GM12878 (cell line): ENCODE measurements around the gene LIFR. TPM values are rescaled to one million over a fixed set of nuclear protein-coding genes. Genes with fewer than 3 reads are reported as not detected.

ENCODE experiments used
- ATAC-seq: fragments of 200-7000 bp; cut with Tn5 transposase; 3 replicates; pipeline ENCODE4 v1.9.1; 2020; ENCODE audit warnings: mild to moderate bottlenecking, moderate library complexity
- BruUV-seq: library from RNA; stranded (reverse); fragments of 400-500 nt; replicated peaks from 2 replicates; lab custom pipeline; 2021; lab: Mats Ljungman, UMichigan
- CTCF ChIA-PET: fragments of 300-600 bp; sonication (Branson Sonifier 250); formaldehyde crosslinking; extraction: SDS; loops from one replicate; lab custom pipeline; 2021; ENCODE audit warnings: inconsistent platforms; lab: Yijun Ruan, JAX
- POLR2A ChIA-PET: fragments of 350-600 bp; formaldehyde crosslinking; extraction: SDS; loops from one replicate; lab custom pipeline; 2021; ENCODE audit warnings: inconsistent platforms; lab: Charles Lee
- RAD21 ChIA-PET: fragments of 300-600 bp; sonication (Branson Sonifier 250); formaldehyde crosslinking; loops from one replicate; lab custom pipeline; 2023; ENCODE audit warnings: antibody characterized with exemption; ENCODE audit not compliant: unreplicated experiment; lab: Charles Lee
- SMC1A ChIA-PET: fragments of 300-600 bp; sonication (Branson Sonifier 250); formaldehyde crosslinking; loops from one replicate; lab custom pipeline; 2023; ENCODE audit not compliant: unreplicated experiment, uncharacterized antibody; lab: Charles Lee
- DNase-seq: peaks from one replicate; pipeline ENCODE4 v3.0.0-alpha.2; 2011; ENCODE audit warnings: low read depth, low spot score
- FAIRE-seq: peaks from 3 replicates; lab custom pipeline; 2011; peaks lifted over from hg19 to GRCh38; lab: Jason Lieb, UNC
- H2AFZ ChIP-seq: 2 replicates; pipeline ENCODE4 v1.6.0; 2011; ENCODE audit warnings: low read depth, low read length, control low read depth; ENCODE audit not compliant: control insufficient read depth
- H3K27ac ChIP-seq: 2 replicates; pipeline ENCODE4 v1.5.1; 2011; ENCODE audit warnings: control low read depth; ENCODE audit not compliant: control insufficient read depth, insufficient read depth
- H3K27me3 ChIP-seq, 2 experiments: replicated peaks in 1 of 2; 2 replicates each; pipeline versions ENCODE4 v1.6.0 to v1.6.1; 2011; ENCODE audit warnings: low read length in 1 of 2; ENCODE audit not compliant: control insufficient read depth in 2 of 2, insufficient read depth in 2 of 2
- H3K36me3 ChIP-seq, 2 experiments: 2 replicates each; pipeline ENCODE4 v1.5.1; 2011; ENCODE audit warnings: low read length in 1 of 2; ENCODE audit not compliant: control insufficient read depth in 2 of 2, insufficient read depth in 2 of 2
- H3K4me1 ChIP-seq: 2 replicates; pipeline ENCODE4 v1.6.1; 2011; ENCODE audit warnings: mild to moderate bottlenecking, low read length, moderate library complexity, mixed read lengths; ENCODE audit not compliant: control insufficient read depth, insufficient read depth
- H3K4me2 ChIP-seq: 2 replicates; pipeline ENCODE4 v1.6.0; 2011; ENCODE audit warnings: control low read depth; ENCODE audit not compliant: control insufficient read depth, insufficient read depth
- H3K4me3 ChIP-seq: fragments of 200-600 bp; sonication (generic); 2 replicates; pipeline ENCODE4 v1.5.1; 2016
- H3K79me2 ChIP-seq: 2 replicates; pipeline ENCODE4 v1.6.0; 2011; ENCODE audit warnings: low read length; ENCODE audit not compliant: control insufficient read depth, insufficient read depth
- H3K9ac ChIP-seq: 2 replicates; pipeline ENCODE4 v1.8.0; 2011; ENCODE audit warnings: low read length, control low read depth, mixed read lengths; ENCODE audit not compliant: control insufficient read depth, insufficient read depth
- H3K9me3 ChIP-seq: replicated peaks from 3 replicates; pipeline ENCODE4 v1.5.1; 2011; ENCODE audit warnings: mild to moderate bottlenecking, low read length; ENCODE audit not compliant: control insufficient read depth, insufficient read depth
- H4K20me1 ChIP-seq: 2 replicates; pipeline ENCODE4 v1.6.0; 2011; ENCODE audit not compliant: control insufficient read depth, insufficient read depth
- BRCA1 ChIP-seq: IDR thresholded peaks from 2 replicates; pipeline ENCODE4 v1.6.1; 2011; ENCODE audit warnings: low read depth, low read length, improper control_type of control experiment
- CHD2 ChIP-seq: IDR thresholded peaks from 2 replicates; pipeline ENCODE4 v1.6.1; 2011; ENCODE audit warnings: low read depth, low read length, improper control_type of control experiment, borderline replicate concordance
- CREM ChIP-seq: IDR thresholded peaks from 2 replicates; pipeline ENCODE4 v1.6.1; 2014; ENCODE audit warnings: antibody characterized with exemption, low read depth
- EP300 ChIP-seq, 2 experiments: fragments of 150-350 bp in 1 of 2; IDR thresholded peaks; 2 replicates each; pipeline ENCODE4 v1.6.1; 2011 to 2012; ENCODE audit warnings: low read depth in 2 of 2, low read length in 2 of 2, borderline replicate concordance in 1 of 2, improper control_type of control experiment in 1 of 2, inconsistent platforms in 1 of 2; ENCODE audit not compliant: control insufficient read depth in 1 of 2
- GATAD2B ChIP-seq: fragments of 450-650 bp; conservative IDR thresholded peaks from 2 replicates; pipeline ENCODE4 v1.6.1; 2017; ENCODE audit warnings: low read depth, mild to moderate bottlenecking, moderate library complexity
- NR2C1 ChIP-seq: fragments of 450-650 bp; IDR thresholded peaks from 2 replicates; pipeline ENCODE4 v1.6.1; 2017; ENCODE audit warnings: antibody characterized with exemption, mild to moderate bottlenecking, moderate library complexity
- NR2C2 ChIP-seq: IDR thresholded peaks from 2 replicates; pipeline ENCODE4 v1.6.1; 2011; ENCODE audit warnings: borderline replicate concordance, low read depth; ENCODE audit not compliant: control insufficient read depth, insufficient read length
- NRF1 ChIP-seq: conservative IDR thresholded peaks from 2 replicates; pipeline ENCODE4 v1.6.1; 2011; ENCODE audit warnings: mild to moderate bottlenecking, low read depth, low read length, improper control_type of control experiment
- PML ChIP-seq: IDR thresholded peaks from 2 replicates; pipeline ENCODE4 v1.6.1; 2012; ENCODE audit warnings: low read length, inconsistent platforms
- RFX5 ChIP-seq: IDR thresholded peaks from 2 replicates; pipeline ENCODE4 v1.6.1; 2011; ENCODE audit warnings: low read depth, low read length, improper control_type of control experiment
- SMAD1 ChIP-seq: fragments of 450-650 bp; IDR thresholded peaks from 2 replicates; pipeline ENCODE4 v1.6.1; 2018; ENCODE audit warnings: mild to moderate bottlenecking, low read depth; ENCODE audit not compliant: partially characterized antibody
- SMARCA5 ChIP-seq: fragments of 450-650 bp; IDR thresholded peaks from 2 replicates; pipeline ENCODE4 v1.6.1; 2017; ENCODE audit warnings: mild to moderate bottlenecking
- SREBF2 ChIP-seq: IDR thresholded peaks from 2 replicates; pipeline ENCODE4 v1.6.1; 2012; ENCODE audit warnings: mild to moderate bottlenecking, low read length
- ZSCAN29 ChIP-seq: fragments of 450-650 bp; IDR thresholded peaks from 2 replicates; pipeline ENCODE4 v1.6.1; 2017; ENCODE audit warnings: mild to moderate bottlenecking, moderate library complexity
- WGBS: methylation state at CpG from one replicate; pipeline ENCODE4 v1.1.6; 2016; ENCODE audit warnings: low lambda C conversion rate; ENCODE audit not compliant: insufficient replicate concordance, insufficient coverage; ENCODE audit errors: missing lambda C conversion rate; 5-methylcytosine and 5-hydroxymethylcytosine counted together
- in situ Hi-C: fragments of 300-500 bp; cut with MboI; formaldehyde crosslinking; loops from 9 replicates; pipeline ENCODE4 v1.14.3; 2018; ENCODE audit warnings: mixed read lengths
- intact Hi-C: fragments of 100-400 bp; cut with micrococcal nuclease; formaldehyde crosslinking; loops from one replicate; pipeline ENCODE4 v1.14.2; 2022; ENCODE audit not compliant: unreplicated experiment
- polyA plus RNA-seq, 11 experiments: library from polyadenylated mRNA; depleted of rRNA in 4 of 11; unstranded in 6 of 11; stranded (reverse) in 5 of 11; fragments of >200 nt; fragmentation: Nextera tagmentation in 4 of 11; fragmentation: Illumina TruSeq in 1 of 11; extraction: Ambion mirVana in 4 of 11; extraction: Trizol in 1 of 11; gene quantifications; 1 replicate in 1 of 11; 2 replicates in 10 of 11; pipeline versions ENCODE4 v1.2.1 to v1.2.3, GENCODE V29; 2011 to 2016; ENCODE audit warnings: inconsistent platforms in 2 of 11, missing spikeins in 2 of 11, low read depth in 1 of 11
- total RNA-seq, 4 experiments: library from RNA; depleted of rRNA in 3 of 4; stranded (reverse); fragments of >200 nt in 3 of 4; fragmentation: Illumina TruSeq in 1 of 4; extraction: Trizol in 1 of 4; gene quantifications; 2 replicates each; pipeline versions ENCODE4 v1.2.1 to v1.2.3, GENCODE V29; 2013 to 2021
- TF ChIP-seq, protein P1 (sequence below): IDR thresholded peaks from 2 replicates; pipeline ENCODE4 v1.6.1; 2011; ENCODE audit warnings: borderline replicate concordance, low read depth, mild to moderate bottlenecking, moderate library complexity, mixed read lengths, low read length; ENCODE audit not compliant: insufficient read depth; ENCODE audit errors: extremely low read length
- TF ChIP-seq, protein P2 (sequence below): IDR thresholded peaks from 2 replicates; pipeline ENCODE4 v1.6.1; 2012; ENCODE audit warnings: low read depth, low read length, improper control_type of control experiment
- TF ChIP-seq, protein P3 (sequence below): fragments of 450-650 bp; formaldehyde crosslinking; IDR thresholded peaks from 2 replicates; pipeline ENCODE4 v1.4.0; 2020; ENCODE audit warnings: mild to moderate bottlenecking, moderate library complexity
- TF ChIP-seq, protein P4 (sequence below): fragments of 450-650 bp; IDR thresholded peaks from 2 replicates; pipeline ENCODE4 v1.6.1; 2018; ENCODE audit warnings: mild to moderate bottlenecking, low read depth, moderate library complexity; ENCODE audit not compliant: partially characterized antibody

The LIFR gene
- total and polyA plus RNA-seq, 10 of the 15 experiments (the other 5 are each of a cell fraction or from before 2014, with no cell fraction given): 0.10 TPM; not detected in 9

DNA sequence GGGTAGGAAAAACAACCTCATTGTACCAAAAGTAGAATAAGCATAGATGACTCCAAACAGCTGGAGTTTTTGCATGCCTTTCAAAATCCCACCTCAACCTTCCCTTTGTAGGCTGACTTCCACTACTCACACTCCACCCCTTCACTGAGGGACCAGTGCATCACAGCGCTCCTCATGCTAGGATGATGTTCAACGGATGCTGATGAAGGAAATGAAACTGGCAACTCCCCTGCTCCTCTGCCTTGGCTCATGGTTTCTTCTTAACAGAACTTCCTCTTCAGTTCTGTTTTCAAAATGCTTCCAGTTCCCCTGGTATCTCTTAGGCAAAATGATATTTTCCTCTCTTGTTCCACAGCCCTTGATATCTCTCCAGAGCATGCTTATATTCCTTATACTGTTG is 29.0 kb downstream of the LIFR start:
- SMC1A ChIA-PET: no interaction called here
- RAD21 ChIA-PET: no interaction called here
- Histone ChIP-seq H2AFZ (no peak overlapping the region), H3K36me3 (no peaks in the 10 kb centered on the region), H3K27ac (no peak overlapping the region), H3K4me1 (no peaks in the 10 kb centered on the region), H3K9me3 (no peaks in the 10 kb centered on the region), H3K79me2 (no peaks in the 10 kb centered on the region), H3K9ac (no peak overlapping the region), H3K27me3 (no peaks in the 10 kb centered on the region; a peak in 2 of 4 replicates)
- in situ Hi-C loops: no loop called here
- WGBS: 3% methylated on average over 2 of the region's 2 CpGs
- intact Hi-C loops: no loop called here
- no TSS peak for BruUV-seq
- DNase-seq: no peak
- POLR2A ChIA-PET: no interaction called here
- CTCF ChIA-PET: interaction anchor here (0.6 kb wide), 1 partner anchor 1114 kb away, joined by 3 read pairs; no protein-coding TSS in a partner anchor
- TF ChIP-seq, protein P1, sequence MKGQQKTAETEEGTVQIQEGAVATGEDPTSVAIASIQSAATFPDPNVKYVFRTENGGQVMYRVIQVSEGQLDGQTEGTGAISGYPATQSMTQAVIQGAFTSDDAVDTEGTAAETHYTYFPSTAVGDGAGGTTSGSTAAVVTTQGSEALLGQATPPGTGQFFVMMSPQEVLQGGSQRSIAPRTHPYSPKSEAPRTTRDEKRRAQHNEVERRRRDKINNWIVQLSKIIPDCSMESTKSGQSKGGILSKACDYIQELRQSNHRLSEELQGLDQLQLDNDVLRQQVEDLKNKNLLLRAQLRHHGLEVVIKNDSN: no peak
- TF ChIP-seq NRF1 (no peak), SMAD1 (no peak), PML (no peak), RFX5 (no peak), NR2C2 (no peak), SMARCA5 (no peak), ZSCAN29 (no peak), CHD2 (no peak), BRCA1 (no peak), SREBF2 (no peak), EP300 (IDR thresholded peaks at IDR 0.05; ENCODE audit: borderline replicate concordance in 1 of 2, control insufficient read depth in 1 of 2, low read depth in 2 of 2, low read length in 2 of 2) (no peak), CREM (no peak), GATAD2B (no peak), NR2C1 (no peak)
- TF ChIP-seq, protein P2, sequence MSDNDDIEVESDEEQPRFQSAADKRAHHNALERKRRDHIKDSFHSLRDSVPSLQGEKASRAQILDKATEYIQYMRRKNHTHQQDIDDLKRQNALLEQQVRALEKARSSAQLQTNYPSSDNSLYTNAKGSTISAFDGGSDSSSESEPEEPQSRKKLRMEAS: no peak
- TF ChIP-seq, protein P3, sequence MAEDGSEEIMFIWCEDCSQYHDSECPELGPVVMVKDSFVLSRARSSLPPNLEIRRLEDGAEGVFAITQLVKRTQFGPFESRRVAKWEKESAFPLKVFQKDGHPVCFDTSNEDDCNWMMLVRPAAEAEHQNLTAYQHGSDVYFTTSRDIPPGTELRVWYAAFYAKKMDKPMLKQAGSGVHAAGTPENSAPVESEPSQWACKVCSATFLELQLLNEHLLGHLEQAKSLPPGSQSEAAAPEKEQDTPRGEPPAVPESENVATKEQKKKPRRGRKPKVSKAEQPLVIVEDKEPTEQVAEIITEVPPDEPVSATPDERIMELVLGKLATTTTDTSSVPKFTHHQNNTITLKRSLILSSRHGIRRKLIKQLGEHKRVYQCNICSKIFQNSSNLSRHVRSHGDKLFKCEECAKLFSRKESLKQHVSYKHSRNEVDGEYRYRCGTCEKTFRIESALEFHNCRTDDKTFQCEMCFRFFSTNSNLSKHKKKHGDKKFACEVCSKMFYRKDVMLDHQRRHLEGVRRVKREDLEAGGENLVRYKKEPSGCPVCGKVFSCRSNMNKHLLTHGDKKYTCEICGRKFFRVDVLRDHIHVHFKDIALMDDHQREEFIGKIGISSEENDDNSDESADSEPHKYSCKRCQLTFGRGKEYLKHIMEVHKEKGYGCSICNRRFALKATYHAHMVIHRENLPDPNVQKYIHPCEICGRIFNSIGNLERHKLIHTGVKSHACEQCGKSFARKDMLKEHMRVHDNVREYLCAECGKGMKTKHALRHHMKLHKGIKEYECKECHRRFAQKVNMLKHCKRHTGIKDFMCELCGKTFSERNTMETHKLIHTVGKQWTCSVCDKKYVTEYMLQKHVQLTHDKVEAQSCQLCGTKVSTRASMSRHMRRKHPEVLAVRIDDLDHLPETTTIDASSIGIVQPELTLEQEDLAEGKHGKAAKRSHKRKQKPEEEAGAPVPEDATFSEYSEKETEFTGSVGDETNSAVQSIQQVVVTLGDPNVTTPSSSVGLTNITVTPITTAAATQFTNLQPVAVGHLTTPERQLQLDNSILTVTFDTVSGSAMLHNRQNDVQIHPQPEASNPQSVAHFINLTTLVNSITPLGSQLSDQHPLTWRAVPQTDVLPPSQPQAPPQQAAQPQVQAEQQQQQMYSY (CRISPR knock-in tag): no peak
- TF ChIP-seq, protein P4, sequence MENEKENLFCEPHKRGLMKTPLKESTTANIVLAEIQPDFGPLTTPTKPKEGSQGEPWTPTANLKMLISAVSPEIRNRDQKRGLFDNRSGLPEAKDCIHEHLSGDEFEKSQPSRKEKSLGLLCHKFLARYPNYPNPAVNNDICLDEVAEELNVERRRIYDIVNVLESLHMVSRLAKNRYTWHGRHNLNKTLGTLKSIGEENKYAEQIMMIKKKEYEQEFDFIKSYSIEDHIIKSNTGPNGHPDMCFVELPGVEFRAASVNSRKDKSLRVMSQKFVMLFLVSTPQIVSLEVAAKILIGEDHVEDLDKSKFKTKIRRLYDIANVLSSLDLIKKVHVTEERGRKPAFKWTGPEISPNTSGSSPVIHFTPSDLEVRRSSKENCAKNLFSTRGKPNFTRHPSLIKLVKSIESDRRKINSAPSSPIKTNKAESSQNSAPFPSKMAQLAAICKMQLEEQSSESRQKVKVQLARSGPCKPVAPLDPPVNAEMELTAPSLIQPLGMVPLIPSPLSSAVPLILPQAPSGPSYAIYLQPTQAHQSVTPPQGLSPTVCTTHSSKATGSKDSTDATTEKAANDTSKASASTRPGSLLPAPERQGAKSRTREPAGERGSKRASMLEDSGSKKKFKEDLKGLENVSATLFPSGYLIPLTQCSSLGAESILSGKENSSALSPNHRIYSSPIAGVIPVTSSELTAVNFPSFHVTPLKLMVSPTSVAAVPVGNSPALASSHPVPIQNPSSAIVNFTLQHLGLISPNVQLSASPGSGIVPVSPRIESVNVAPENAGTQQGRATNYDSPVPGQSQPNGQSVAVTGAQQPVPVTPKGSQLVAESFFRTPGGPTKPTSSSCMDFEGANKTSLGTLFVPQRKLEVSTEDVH: no peak
- TF ChIP-seq, all 136 proteins: peak for 0
- Histone ChIP-seq H3K4me3 (no peak overlapping the region), H4K20me1 (no peaks in the 10 kb centered on the region), H3K4me2 (no peak overlapping the region)
- FAIRE-seq: no peak
- no peak for ATAC-seq
